HCT116 (cell line): ENCODE measurements around the gene LIMD2. TPM values are rescaled to one million over a fixed set of nuclear protein-coding genes. Genes with fewer than 3 reads are reported as not detected.
"Not testable (repeated sequence)": the region's sequence is repeated elsewhere in the genome, so short reads cannot be mapped to it uniquely, and the experiment has no call there.

Source experiments
- ATAC-seq: fragments of 200-7000 bp; cut with Tn5 transposase; 2 replicates; pipeline ENCODE4 v1.9.1; 2020; ENCODE audit warnings: mild to moderate bottlenecking, moderate library complexity
- BruUV-seq: library from RNA; stranded (reverse); fragments of 400-500 nt; replicated peaks from 2 replicates; lab custom pipeline; 2021; lab: Mats Ljungman, UMichigan
- CTCF ChIA-PET: fragments of 300-600 bp; sonication (Branson Sonifier 250); formaldehyde crosslinking; loops from one replicate; lab custom pipeline; 2021; ENCODE audit warnings: antibody characterized with exemption; lab: Charles Lee
- POLR2A ChIA-PET: fragments of 300-600, 350-600 bp; sonication (Branson Sonifier 250); formaldehyde crosslinking; loops from one replicate; lab custom pipeline; 2021; ENCODE audit warnings: antibody characterized with exemption; lab: Charles Lee
- RAD21 ChIA-PET, 2 experiments: fragments of 300-600 bp; sonication (Branson Sonifier 250); formaldehyde crosslinking; loops; one replicate each; lab custom pipeline; 2023; ENCODE audit warnings: low total read pairs in 2 of 2; ENCODE audit not compliant: uncharacterized antibody in 2 of 2, unreplicated experiment in 2 of 2, low non-redundant PET in 1 of 2; lab: Charles Lee
- DNase-seq: peaks from one replicate; pipeline ENCODE4 v3.0.0-alpha.2; 2010; ENCODE audit warnings: low read depth, low spot score
- H2AFZ ChIP-seq: fragments of 200-600 bp; shearing (Covaris generic), sonication (generic); 2 replicates; pipeline ENCODE4 v1.6.1; 2017; ENCODE audit warnings: low read depth, mixed run types, mixed read lengths, antibody characterized with exemption, low read length; ENCODE audit not compliant: poor library complexity, severe bottlenecking
- H3K27ac ChIP-seq: 2 replicates; pipeline ENCODE4 v1.5.1; 2012; ENCODE audit warnings: low read depth, low read length
- H3K27me3 ChIP-seq: fragments of 200-600 bp; sonication (generic); 2 replicates; pipeline ENCODE4 v1.6.1; 2016; ENCODE audit warnings: mixed run types, low read length, mixed read lengths; ENCODE audit not compliant: insufficient read depth
- H3K36me3 ChIP-seq, 2 experiments: fragments of 200-500 bp in 1 of 2; fragments of 200-600 bp in 1 of 2; sonication (Bioruptor generic) in 1 of 2; sonication (generic) in 1 of 2; 2 replicates each; pipeline versions ENCODE4 v1.5.1 to v1.6.1; 2014 to 2016; ENCODE audit warnings: low read length in 2 of 2, inconsistent platforms in 1 of 2, mixed read lengths in 1 of 2, mixed run types in 1 of 2; ENCODE audit not compliant: insufficient read depth in 2 of 2, control insufficient read depth in 1 of 2
- H3K4me1 ChIP-seq, 2 experiments: fragments of 200-600 bp in 1 of 2; sonication (generic) in 1 of 2; 2 replicates each; pipeline versions ENCODE4 v1.5.1 to v1.6.1; 2012 to 2017; ENCODE audit warnings: low read length in 2 of 2, inconsistent platforms in 1 of 2, mild to moderate bottlenecking in 1 of 2, mixed read lengths in 1 of 2, mixed run types in 1 of 2, moderate library complexity in 1 of 2; ENCODE audit not compliant: insufficient read depth in 2 of 2, control insufficient read depth in 1 of 2
- H3K4me2 ChIP-seq: fragments of 200-600 bp; sonication (generic); 2 replicates; pipeline ENCODE4 v1.6.1; 2017; ENCODE audit warnings: mixed run types, low read length, mixed read lengths
- H3K4me3 ChIP-seq, 2 experiments: fragments of 200-600 bp in 1 of 2; sonication (generic) in 1 of 2; replicated peaks in 1 of 2; 2 replicates each; pipeline ENCODE4 v1.5.1; 2011 to 2016; ENCODE audit warnings: low read length in 2 of 2, control low read depth in 1 of 2, low read depth in 1 of 2, mild to moderate bottlenecking in 1 of 2, mixed read lengths in 1 of 2, mixed run types in 1 of 2
- H3K79me2 ChIP-seq: fragments of 200-600 bp; sonication (generic); 2 replicates; pipeline ENCODE4 v1.6.1; 2017; ENCODE audit warnings: mild to moderate bottlenecking, mixed run types, low read length, moderate library complexity, mixed read lengths; ENCODE audit not compliant: insufficient read depth
- H3K9ac ChIP-seq: fragments of 200-600 bp; sonication (generic); 2 replicates; pipeline ENCODE4 v1.6.1; 2016; ENCODE audit warnings: low read length, mixed read lengths
- H3K9me2 ChIP-seq: fragments of 200-600 bp; sonication (generic), shearing (Covaris generic); 2 replicates; pipeline ENCODE4 v1.6.1; 2017; ENCODE audit warnings: mixed run types, mild to moderate bottlenecking, moderate library complexity; ENCODE audit not compliant: insufficient read depth
- H3K9me3 ChIP-seq, 2 experiments: fragments of 200-500 bp in 1 of 2; fragments of 200-600 bp in 1 of 2; sonication (Bioruptor generic) in 1 of 2; sonication (generic) in 1 of 2; 2 replicates each; pipeline ENCODE4 v1.6.1; 2014 to 2017; ENCODE audit warnings: low read length in 2 of 2, mixed read lengths in 2 of 2, inconsistent platforms in 1 of 2, low read depth in 1 of 2, mild to moderate bottlenecking in 1 of 2, mixed run types in 1 of 2, moderate library complexity in 1 of 2; ENCODE audit not compliant: control insufficient read depth in 1 of 2, insufficient read depth in 1 of 2
- H4K20me1 ChIP-seq: fragments of 200-600 bp; sonication (generic), shearing (Covaris generic); 2 replicates; pipeline ENCODE4 v1.6.1; 2017; ENCODE audit warnings: mixed run types, mild to moderate bottlenecking, moderate library complexity; ENCODE audit not compliant: insufficient read depth
- intact Hi-C: fragments of 100-400 bp; cut with micrococcal nuclease; formaldehyde crosslinking; loops from 2 replicates; pipeline ENCODE4 v1.10.0; 2022
- total RNA-seq: library from RNA; stranded (reverse); gene quantifications from one replicate; pipeline ENCODE4 v1.2.1, GENCODE V29; 2021; ENCODE audit not compliant: unreplicated experiment
- TF ChIP-seq, protein P1 (sequence below), 3 experiments: fragments of 200-600 bp in 1 of 3; sonication (generic) in 1 of 3; IDR thresholded peaks in 2 of 3; conservative IDR thresholded peaks in 1 of 3; 2 replicates each; pipeline ENCODE4 v1.5.1; 2012 to 2017; ENCODE audit warnings: low read depth in 2 of 3, low read length in 2 of 3, antibody characterized with exemption in 1 of 3, borderline replicate concordance in 1 of 3, control low read depth in 1 of 3, mild to moderate bottlenecking in 1 of 3, mixed read lengths in 1 of 3, mixed run types in 1 of 3, moderate library complexity in 1 of 3; ENCODE audit not compliant: insufficient read depth in 1 of 3

The LIMD2 gene
- total RNA-seq, 1 experiment from 2014 or later: 8.4 TPM

- no peak overlapping the region for H3K9ac ChIP-seq
- intact Hi-C loops: no loop called here
- no peaks in the 10 kb centered on the region for H4K20me1 ChIP-seq
- H3K36me3 ChIP-seq: peaks cover 0 to 10% of the 10 kb centered on the region in 2 experiments; a peak in 1 of 4 replicates
- H3K79me2 ChIP-seq: no peaks in the 10 kb centered on the region
- H3K4me3 ChIP-seq: no peak overlapping the region
- H3K27ac ChIP-seq: no peak overlapping the region
- no peaks in the 10 kb centered on the region for H3K9me2 ChIP-seq
- TF ChIP-seq, protein P1, sequence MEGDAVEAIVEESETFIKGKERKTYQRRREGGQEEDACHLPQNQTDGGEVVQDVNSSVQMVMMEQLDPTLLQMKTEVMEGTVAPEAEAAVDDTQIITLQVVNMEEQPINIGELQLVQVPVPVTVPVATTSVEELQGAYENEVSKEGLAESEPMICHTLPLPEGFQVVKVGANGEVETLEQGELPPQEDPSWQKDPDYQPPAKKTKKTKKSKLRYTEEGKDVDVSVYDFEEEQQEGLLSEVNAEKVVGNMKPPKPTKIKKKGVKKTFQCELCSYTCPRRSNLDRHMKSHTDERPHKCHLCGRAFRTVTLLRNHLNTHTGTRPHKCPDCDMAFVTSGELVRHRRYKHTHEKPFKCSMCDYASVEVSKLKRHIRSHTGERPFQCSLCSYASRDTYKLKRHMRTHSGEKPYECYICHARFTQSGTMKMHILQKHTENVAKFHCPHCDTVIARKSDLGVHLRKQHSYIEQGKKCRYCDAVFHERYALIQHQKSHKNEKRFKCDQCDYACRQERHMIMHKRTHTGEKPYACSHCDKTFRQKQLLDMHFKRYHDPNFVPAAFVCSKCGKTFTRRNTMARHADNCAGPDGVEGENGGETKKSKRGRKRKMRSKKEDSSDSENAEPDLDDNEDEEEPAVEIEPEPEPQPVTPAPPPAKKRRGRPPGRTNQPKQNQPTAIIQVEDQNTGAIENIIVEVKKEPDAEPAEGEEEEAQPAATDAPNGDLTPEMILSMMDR (IDR thresholded peaks at IDR 0.05 in 2 of 3, conservative IDR thresholded peaks at IDR 0.05 in 1 of 3; ENCODE audit: borderline replicate concordance in 1 of 3, insufficient read depth in 1 of 3, low read depth in 2 of 3, low read length in 2 of 3): no peak
- CTCF ChIA-PET: interaction anchor here (1.2 kb wide), 1 partner anchor 144 kb away, joined by 4 read pairs; no protein-coding TSS in a partner anchor
- no peak for DNase-seq
- no peaks in the 10 kb centered on the region for H3K4me1 ChIP-seq
- no TSS peak for BruUV-seq
- RAD21 ChIA-PET: no interaction called here
- no peak overlapping the region for H3K4me2 ChIP-seq
- POLR2A ChIA-PET: no interaction called here
- ATAC-seq: no peak
- no peaks in the 10 kb centered on the region for H3K9me3 ChIP-seq
- H2AFZ ChIP-seq: no peak overlapping the region
- H3K27me3 ChIP-seq: no peaks in the 10 kb centered on the region
These were observed 22.5 kb upstream of the LIMD2 start for GRCh38 chr17:63722403-63722802.

DNA sequence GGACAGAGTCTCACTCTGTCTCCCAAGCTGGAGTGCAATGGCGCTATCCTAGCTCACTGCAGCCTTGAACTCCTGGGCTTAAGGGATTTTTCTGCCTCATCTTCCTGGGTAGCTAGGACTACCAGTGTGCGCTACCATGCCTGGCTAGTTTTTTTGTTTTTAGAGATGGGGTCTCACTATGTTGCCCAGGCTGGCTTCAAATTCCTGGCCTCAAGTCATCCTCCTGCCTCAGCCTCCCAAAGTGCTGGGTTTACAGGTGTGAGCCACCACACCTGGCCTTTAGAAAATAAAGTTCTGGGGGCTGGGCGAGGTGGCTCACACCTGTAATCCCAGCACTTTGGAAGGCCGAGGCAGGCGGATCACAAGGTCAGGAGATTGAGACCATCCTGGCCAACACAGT, 20.3 kb upstream of the LIMD2 start:
- H3K4me2 ChIP-seq, H3K79me2 ChIP-seq, POLR2A ChIA-PET, DNase-seq, RAD21 ChIA-PET, H3K27ac ChIP-seq, H3K36me3 ChIP-seq, H3K9me2 ChIP-seq, H3K9ac ChIP-seq, H3K9me3 ChIP-seq, H4K20me1 ChIP-seq, H2AFZ ChIP-seq, ATAC-seq, H3K4me1 ChIP-seq, H3K4me3 ChIP-seq, H3K27me3 ChIP-seq, intact Hi-C loops, BruUV-seq: not testable (repeated sequence)
- CTCF ChIA-PET: interaction anchor here (1.5 kb wide), 1 partner anchor 9 kb away, joined by 5 read pairs; no protein-coding TSS in a partner anchor
